ENCODE data around the gene GINS2.

The GINS2 gene

GRCh38 chr16:85709766-85710585, 21.2 kb upstream of the GINS2 start:
- TF ChIP-seq GATA3 (IDR thresholded peaks at IDR 0.05; ENCODE audit: low read depth, low read length) = no peak
- no peak for TF ChIP-seq GATA2 (IDR thresholded peaks at IDR 0.05; ENCODE audit: low read depth, low read length)

- no peak for TF ChIP-seq GATA3 (IDR thresholded peaks at IDR 0.05; ENCODE audit: low read depth, low read length)
- no peak for TF ChIP-seq GATA2 (IDR thresholded peaks at IDR 0.05; ENCODE audit: low read depth, low read length)
Measured at GRCh38 chr16:85708338-85708737, 19.6 kb upstream of the GINS2 start.

DNA sequence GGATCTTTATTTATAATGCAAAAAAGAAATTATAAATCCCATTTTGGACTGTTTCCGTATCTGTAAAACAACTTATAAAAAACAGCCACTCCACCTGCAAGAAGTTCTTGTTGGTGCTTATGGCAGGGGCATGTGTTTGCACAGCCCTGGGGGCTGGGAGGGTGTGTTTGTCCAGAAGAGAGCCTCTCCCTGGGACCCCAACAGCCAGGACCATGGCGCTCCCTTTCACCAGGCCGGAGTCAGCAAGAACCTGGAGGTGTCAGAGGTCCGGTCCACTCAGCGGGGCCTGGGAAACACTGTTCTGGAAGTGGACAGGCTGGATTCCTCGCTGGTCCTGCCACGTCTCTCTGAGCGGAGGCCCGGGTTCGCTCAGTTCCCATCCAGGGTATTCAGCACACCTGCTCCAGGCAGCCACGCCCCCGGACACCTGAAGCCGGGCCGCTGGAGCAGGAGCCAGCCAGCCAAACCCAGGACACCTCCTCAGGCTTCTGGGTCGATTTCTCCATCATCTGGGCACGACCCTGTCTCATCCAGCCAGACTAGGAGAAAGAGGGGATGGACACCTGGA, 18.9 kb upstream of the GINS2 start:
- TF ChIP-seq GATA2 (IDR thresholded peaks at IDR 0.05; ENCODE audit: low read depth, low read length) (no peak), GATA3 (IDR thresholded peaks at IDR 0.05; ENCODE audit: low read depth, low read length) (no peak)

- TF ChIP-seq GATA3 (IDR thresholded peaks at IDR 0.05; ENCODE audit: low read depth, low read length) (no peak), GATA2 (IDR thresholded peaks at IDR 0.05; ENCODE audit: low read depth, low read length) (no peak)
Measured at GRCh38 chr16:85706449-85707034, 17.8 kb upstream of the GINS2 start.

DNA sequence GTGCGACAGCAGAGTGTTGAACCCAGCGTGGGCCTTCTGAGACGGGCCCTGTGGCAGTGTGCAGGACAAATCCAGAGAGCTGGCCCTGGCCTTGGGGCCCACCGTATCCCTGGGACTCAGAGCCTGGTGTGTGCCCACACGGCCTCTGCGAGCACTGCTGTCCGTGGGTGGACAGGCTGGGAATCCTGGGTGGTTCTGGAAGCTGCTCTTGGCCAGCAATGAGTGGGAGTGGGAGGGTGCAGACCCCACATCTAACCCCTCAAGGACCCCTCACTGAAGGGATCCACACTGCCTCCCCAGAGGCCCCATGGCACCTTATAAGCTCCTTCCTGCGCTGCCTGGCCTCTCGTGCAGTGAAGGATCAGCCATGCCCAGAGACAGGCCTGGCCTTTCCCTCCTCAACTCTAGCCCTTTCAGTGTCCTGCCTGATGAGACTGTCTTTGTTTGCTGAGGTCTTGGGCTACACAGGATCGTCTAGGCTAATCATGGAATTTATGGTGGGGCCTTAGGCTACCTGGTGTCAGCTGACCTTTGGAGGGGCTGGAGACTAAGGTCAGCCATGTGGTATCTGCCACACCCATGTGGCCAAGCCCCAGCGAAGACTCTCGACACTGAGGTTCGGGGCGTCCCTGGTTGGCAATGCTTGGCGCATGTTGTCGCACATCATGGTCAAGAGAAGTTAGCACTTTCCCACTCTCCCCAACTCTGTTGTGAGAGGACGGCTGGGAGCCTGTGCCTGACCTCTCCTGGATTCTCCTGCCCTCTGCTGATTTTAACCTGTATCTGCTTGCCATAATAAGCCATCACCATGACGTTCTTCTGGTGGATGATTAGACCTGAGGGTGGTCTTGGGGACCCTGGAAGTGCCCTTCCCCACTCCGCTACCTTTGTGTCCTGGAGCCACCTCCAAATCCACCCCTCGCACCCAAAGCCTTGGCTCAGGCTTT, 16.4 kb upstream of the GINS2 start:
- TF ChIP-seq GATA3 (IDR thresholded peaks at IDR 0.05; ENCODE audit: low read depth, low read length) (no peak), GATA2 (IDR thresholded peaks at IDR 0.05; ENCODE audit: low read depth, low read length) (no peak)

DNA sequence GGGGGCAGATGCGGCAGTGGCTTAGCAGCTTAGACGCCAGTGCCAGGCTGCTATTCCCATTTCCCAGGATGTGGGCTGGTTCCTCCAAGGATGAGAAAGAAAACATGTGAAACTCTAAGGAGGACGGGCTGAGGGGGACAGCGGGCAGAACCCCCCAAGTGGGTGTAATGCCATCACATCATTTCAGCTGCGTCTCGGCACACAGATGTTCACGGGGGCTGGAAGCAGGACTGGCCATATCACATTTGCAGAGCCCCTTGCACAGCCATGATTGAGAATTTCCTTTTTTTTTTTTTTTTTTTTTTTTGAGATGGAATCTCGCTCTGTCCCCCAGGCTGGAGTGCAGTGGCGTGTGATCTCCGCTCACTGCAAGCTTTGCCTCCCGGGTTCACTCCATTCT, 15.3 kb upstream of the GINS2 start:
- TF ChIP-seq GATA2 (IDR thresholded peaks at IDR 0.05; ENCODE audit: low read depth, low read length) = no peak
- no peak for TF ChIP-seq GATA3 (IDR thresholded peaks at IDR 0.05; ENCODE audit: low read depth, low read length)

DNA sequence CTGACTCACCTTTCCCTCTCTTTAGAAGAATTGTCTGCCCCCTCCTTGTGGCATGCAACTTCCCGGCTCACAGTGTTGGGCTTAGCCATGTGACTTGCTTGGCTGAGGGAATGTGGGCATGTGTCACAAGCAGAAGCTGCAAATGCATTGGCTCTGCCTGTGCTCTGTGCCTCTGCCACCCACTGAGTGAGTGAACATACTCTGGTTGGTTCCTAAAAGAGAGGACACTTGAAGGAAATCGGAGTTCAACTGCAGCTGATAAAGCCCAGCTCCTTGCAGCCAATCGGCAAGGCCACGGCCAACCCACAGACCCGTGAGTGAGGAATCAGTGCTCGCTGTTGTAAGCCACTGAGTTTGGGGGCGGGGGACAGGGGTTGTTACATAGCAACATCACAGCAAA, 10.9 kb upstream of the GINS2 start:
- no peak for TF ChIP-seq GATA3 (IDR thresholded peaks at IDR 0.05; ENCODE audit: low read depth, low read length)
- TF ChIP-seq GATA2 (IDR thresholded peaks at IDR 0.05; ENCODE audit: low read depth, low read length) = no peak

DNA sequence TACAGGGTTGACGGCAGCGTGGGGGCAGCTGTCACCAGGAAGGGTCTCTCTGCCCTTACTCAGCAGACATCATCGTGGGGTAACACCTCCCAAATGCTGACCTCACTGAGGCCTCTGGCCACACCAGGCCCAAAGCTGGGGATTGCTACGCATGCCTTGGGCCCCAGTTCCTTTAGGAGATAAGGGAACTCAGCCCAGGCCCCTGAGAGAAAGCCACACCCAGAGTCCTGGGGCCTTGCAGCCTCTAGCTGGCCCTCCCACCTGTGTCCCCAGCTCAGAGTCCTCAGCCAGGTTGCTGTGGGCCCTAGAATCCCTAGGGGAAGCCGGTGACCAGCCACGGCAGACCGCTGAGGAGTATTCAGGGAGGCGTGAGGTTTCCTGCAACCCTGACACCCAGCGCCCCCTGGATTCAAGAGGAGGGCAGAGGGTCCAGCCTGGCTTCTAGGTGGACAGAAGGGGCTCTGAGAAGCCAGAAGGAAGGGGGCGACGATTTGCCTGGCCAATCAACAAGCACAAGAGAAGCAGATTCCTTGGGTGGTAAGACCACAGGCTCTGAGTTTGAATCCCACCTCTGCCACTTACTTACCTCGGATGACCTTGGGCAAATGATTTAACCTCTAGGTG, 10.3 kb upstream of the GINS2 start:
- TF ChIP-seq GATA3 (IDR thresholded peaks at IDR 0.05; ENCODE audit: low read depth, low read length) (no peak), GATA2 (IDR thresholded peaks at IDR 0.05; ENCODE audit: low read depth, low read length) (no peak)

DNA sequence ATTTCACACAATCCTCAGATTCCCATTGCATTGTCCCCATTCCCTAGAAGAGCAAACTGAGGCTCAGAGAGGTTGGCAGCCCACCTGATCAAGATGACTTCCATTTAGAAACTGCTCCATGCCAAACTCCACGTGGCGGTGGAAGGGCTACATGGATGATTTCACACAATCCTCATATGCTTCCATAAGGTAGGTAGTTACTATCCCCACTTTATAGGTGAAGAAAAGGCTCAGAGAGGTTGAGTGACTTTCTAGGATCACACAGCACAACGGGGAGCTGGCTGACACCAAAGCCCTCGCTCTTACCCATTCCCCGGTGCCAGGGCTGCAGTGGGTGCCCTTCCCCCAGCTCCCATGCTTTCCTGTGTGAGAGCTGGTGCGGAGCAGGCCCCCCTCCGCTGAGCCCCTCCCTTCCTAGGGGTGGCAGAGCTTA, 9.7 kb upstream of the GINS2 start:
- TF ChIP-seq GATA3 (IDR thresholded peaks at IDR 0.05; ENCODE audit: low read depth, low read length) = no peak
- TF ChIP-seq GATA2 (IDR thresholded peaks at IDR 0.05; ENCODE audit: low read depth, low read length) = no peak

- TF ChIP-seq GATA2 (IDR thresholded peaks at IDR 0.05; ENCODE audit: low read depth, low read length) (no peak), GATA3 (IDR thresholded peaks at IDR 0.05; ENCODE audit: low read depth, low read length) (no peak)
Measured at GRCh38 chr16:85697431-85697830, 8.7 kb upstream of the GINS2 start.

DNA sequence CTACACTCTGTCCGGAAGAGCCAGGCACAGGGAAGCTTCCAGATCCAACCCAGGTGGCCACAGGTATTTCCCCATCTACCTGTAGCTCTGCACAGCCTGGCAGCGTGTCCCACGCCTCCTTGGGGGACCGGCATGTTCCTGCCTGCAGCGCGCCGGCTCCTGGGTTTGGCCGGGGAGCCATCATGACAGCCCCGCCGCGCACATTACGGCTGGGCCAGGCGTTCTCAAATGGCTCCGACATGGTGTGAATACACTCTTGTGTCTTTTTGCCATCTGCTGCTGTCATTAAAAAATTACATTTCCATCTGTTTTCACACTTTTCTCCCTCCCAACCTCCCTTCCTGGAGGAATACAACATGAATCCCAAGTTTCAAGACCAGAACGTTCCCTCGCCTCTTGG, 8.0 kb upstream of the GINS2 start:
- no peak for TF ChIP-seq GATA3 (IDR thresholded peaks at IDR 0.05; ENCODE audit: low read depth, low read length)
- no peak for TF ChIP-seq GATA2 (IDR thresholded peaks at IDR 0.05; ENCODE audit: low read depth, low read length)

- no peak for TF ChIP-seq GATA3 (IDR thresholded peaks at IDR 0.05; ENCODE audit: low read depth, low read length)
- TF ChIP-seq GATA2 (IDR thresholded peaks at IDR 0.05; ENCODE audit: low read depth, low read length) = no peak
Measured at GRCh38 chr16:85695196-85696128, 6.7 kb upstream of the GINS2 start.
